ENCODE measurements around the gene CYP26B1.

- no peak for TF ChIP-seq CTCF (IDR thresholded peaks at IDR 0.05; ENCODE audit: borderline replicate concordance, extremely low read depth, low read length, poor library complexity, severe bottlenecking)
- no peak for TF ChIP-seq EZH2 (IDR thresholded peaks at IDR 0.05; ENCODE audit: borderline replicate concordance, low read depth, low read length, severe bottlenecking)
These were observed 57.4 kb downstream of the CYP26B1 start for GRCh38 chr2:72090271-72090720.

All from DND-41 (cell line).